ENCODE measurements around the gene NCKAP5L. TPM values are rescaled to one million over a fixed set of nuclear protein-coding genes. Genes with fewer than 3 reads are reported as not detected.
A peak's percentile ranks its signal among the peaks of the same experiment; 100 is the strongest.

Gene NCKAP5L
- total and polyA plus RNA-seq, 2 experiments from 2014 or later: 10.2 to 37.0 TPM

- TF ChIP-seq CTCF (conservative IDR thresholded peaks at IDR 0.05; ENCODE audit: low read depth in 2 of 2): no peak
- TF ChIP-seq ETS1 (IDR thresholded peaks at IDR 0.05): no peak
- TF ChIP-seq ZNF331 (CRISPR knock-in tag; IDR thresholded peaks at IDR 0.05; ENCODE audit: low read depth): no peak
- no peak for TF ChIP-seq CREB1 (CRISPR knock-in tag; IDR thresholded peaks at IDR 0.05; ENCODE audit: low read depth)
- TF ChIP-seq EZH2 (IDR thresholded peaks at IDR 0.05; ENCODE audit: low read depth, unreplicated experiment): no peak
- TF ChIP-seq EZH2phosphoT487 (IDR thresholded peaks at IDR 0.05; ENCODE audit: unreplicated experiment): no peak
- TF ChIP-seq STAT1 (IDR thresholded peaks at IDR 0.05; ENCODE audit: unreplicated experiment): no peak
- no peak for TF ChIP-seq JUNB (IDR thresholded peaks at IDR 0.05; ENCODE audit: unreplicated experiment)
These were observed 19.4 kb downstream of the NCKAP5L start (continued) for GRCh38 chr12:49808686-49809380.

- ATAC-seq (no peak), DNase-seq (ENCODE audit: low spot score) (no peak)
- H3K36me3 ChIP-seq (ENCODE audit: insufficient read depth): 0 out of 2 replicates have a peak, but pooled peaks cover 6% of the 10 kb centered on the region
- H3K4me3 ChIP-seq: no peak overlapping the region
- peaks cover 29% of the 10 kb centered on the region for H3K79me2 ChIP-seq (replicated peaks; ENCODE audit: insufficient read depth)
- H3K27me3 ChIP-seq (ENCODE audit: insufficient read depth): no peaks in the 10 kb centered on the region
- 0 out of 2 replicates have a peak overlapping the region, but pooled peaks have one; percentile 69 for H3K27ac ChIP-seq (ENCODE audit: low read depth)
- peaks cover 3% of the 10 kb centered on the region for H4K20me1 ChIP-seq (replicated peaks; ENCODE audit: insufficient read depth)
- H3F3A ChIP-seq (replicated peaks; ENCODE audit: low read depth): peaks cover 4% of the 10 kb centered on the region; the same call in 1 of the 2 replicates
- peaks cover 44% of the 10 kb centered on the region for H3K4me1 Mint-ChIP-seq
- peaks cover 8% of the 10 kb centered on the region for H3K27me3 Mint-ChIP-seq (ENCODE audit: insufficient read depth, low read depth, poor library complexity)
- no peak overlapping the region for H3K4me3 Mint-ChIP-seq
- H3K9me2 ChIP-seq (ENCODE audit: insufficient read depth): no peaks in the 10 kb centered on the region
- no peak overlapping the region for H2AFZ ChIP-seq
- no peak overlapping the region; the same call in 1 of the 2 replicates for H3K27ac Mint-ChIP-seq
- H3K4me1 ChIP-seq (ENCODE audit: insufficient read depth): peaks cover 38% of the 10 kb centered on the region
- TF ChIP-seq ETS1 (IDR thresholded peaks at IDR 0.05) (no peak), CTCF (conservative IDR thresholded peaks at IDR 0.05; ENCODE audit: low read depth in 2 of 2) (no peak)
- TF ChIP-seq, protein P1, sequence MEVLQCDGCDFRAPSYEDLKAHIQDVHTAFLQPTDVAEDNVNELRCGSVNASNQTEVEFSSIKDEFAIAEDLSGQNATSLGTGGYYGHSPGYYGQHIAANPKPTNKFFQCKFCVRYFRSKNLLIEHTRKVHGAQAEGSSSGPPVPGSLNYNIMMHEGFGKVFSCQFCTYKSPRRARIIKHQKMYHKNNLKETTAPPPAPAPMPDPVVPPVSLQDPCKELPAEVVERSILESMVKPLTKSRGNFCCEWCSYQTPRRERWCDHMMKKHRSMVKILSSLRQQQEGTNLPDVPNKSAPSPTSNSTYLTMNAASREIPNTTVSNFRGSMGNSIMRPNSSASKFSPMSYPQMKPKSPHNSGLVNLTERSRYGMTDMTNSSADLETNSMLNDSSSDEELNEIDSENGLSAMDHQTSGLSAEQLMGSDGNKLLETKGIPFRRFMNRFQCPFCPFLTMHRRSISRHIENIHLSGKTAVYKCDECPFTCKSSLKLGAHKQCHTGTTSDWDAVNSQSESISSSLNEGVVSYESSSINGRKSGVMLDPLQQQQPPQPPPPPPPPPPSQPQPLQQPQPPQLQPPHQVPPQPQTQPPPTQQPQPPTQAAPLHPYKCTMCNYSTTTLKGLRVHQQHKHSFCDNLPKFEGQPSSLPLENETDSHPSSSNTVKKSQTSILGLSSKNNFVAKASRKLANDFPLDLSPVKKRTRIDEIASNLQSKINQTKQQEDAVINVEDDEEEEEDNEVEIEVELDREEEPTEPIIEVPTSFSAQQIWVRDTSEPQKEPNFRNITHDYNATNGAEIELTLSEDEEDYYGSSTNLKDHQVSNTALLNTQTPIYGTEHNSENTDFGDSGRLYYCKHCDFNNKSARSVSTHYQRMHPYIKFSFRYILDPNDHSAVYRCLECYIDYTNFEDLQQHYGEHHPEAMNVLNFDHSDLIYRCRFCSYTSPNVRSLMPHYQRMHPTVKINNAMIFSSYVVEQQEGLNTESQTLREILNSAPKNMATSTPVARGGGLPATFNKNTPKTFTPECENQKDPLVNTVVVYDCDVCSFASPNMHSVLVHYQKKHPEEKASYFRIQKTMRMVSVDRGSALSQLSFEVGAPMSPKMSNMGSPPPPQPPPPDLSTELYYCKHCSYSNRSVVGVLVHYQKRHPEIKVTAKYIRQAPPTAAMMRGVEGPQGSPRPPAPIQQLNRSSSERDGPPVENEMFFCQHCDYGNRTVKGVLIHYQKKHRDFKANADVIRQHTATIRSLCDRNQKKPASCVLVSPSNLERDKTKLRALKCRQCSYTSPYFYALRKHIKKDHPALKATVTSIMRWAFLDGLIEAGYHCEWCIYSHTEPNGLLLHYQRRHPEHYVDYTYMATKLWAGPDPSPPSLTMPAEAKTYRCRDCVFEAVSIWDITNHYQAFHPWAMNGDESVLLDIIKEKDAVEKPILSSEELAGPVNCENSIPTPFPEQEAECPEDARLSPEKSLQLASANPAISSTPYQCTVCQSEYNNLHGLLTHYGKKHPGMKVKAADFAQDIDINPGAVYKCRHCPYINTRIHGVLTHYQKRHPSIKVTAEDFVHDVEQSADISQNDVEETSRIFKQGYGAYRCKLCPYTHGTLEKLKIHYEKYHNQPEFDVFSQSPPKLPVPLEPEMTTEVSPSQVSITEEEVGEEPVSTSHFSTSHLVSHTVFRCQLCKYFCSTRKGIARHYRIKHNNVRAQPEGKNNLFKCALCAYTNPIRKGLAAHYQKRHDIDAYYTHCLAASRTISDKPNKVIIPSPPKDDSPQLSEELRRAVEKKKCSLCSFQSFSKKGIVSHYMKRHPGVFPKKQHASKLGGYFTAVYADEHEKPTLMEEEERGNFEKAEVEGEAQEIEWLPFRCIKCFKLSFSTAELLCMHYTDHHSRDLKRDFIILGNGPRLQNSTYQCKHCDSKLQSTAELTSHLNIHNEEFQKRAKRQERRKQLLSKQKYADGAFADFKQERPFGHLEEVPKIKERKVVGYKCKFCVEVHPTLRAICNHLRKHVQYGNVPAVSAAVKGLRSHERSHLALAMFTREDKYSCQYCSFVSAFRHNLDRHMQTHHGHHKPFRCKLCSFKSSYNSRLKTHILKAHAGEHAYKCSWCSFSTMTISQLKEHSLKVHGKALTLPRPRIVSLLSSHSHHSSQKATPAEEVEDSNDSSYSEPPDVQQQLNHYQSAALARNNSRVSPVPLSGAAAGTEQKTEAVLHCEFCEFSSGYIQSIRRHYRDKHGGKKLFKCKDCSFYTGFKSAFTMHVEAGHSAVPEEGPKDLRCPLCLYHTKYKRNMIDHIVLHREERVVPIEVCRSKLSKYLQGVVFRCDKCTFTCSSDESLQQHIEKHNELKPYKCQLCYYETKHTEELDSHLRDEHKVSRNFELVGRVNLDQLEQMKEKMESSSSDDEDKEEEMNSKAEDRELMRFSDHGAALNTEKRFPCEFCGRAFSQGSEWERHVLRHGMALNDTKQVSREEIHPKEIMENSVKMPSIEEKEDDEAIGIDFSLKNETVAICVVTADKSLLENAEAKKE (CRISPR knock-in tag; IDR thresholded peaks at IDR 0.05): no peak
- no peak overlapping the region; the same call in 1 of the 2 replicates for H3K4me2 ChIP-seq
- peaks cover 10% of the 10 kb centered on the region; the same call in 2 of the 3 replicates for H3K36me3 Mint-ChIP-seq (ENCODE audit: low read depth)
- no peaks in the 10 kb centered on the region for H3K9me3 Mint-ChIP-seq
These were observed 20.1 kb downstream of the NCKAP5L start for GRCh38 chr12:49807991-49808580.

Data from GM23338 (cell line).